ENCODE measurements around the gene SESN1.

GRCh38 chr6:109015176-109015575 lies 79.5 kb downstream of the SESN1 start:
- TF ChIP-seq CTCF (IDR thresholded peaks at IDR 0.05) (no peak), POLR2AphosphoS5 (IDR thresholded peaks at IDR 0.05) (no peak), EP300 (IDR thresholded peaks at IDR 0.05) (no peak), POLR2A (IDR thresholded peaks at IDR 0.05) (no peak)

Data from upper lobe of left lung (tissue), 4 donors.